ENCODE measurements around the gene DDX24.

DDX24 gene

DNA sequence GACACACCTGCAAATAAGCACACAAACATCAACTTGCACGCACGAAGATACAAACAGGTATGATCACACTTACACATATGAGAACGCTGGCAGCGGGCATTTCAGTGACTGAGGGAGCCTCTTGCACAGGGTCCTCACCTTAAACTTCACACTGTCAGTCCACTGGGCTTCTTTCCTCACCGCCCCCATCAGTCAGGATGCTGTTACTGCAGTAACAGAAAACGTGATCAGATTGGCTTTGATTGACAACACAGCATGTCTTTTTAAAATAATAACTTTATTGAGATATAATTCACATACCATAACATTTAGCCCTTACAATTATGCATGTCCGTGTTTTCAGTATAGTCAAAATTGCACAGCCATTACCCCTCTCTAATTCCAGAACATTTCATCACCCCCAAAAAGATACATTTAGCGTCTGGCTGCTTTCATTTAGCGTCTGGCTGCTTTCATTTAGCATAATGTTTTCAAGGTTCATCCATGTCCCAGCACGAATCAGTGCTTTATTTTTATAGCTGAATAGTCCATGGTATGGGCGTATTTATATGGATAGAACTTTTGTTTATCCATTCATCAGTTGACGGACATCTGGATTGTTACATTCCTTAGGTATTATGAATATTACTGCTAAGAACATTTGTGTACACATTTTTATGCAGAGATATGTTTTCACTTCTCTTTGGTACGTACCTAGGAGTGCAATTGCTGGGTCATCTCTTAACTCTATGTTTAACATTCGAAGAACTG is 75.5 kb downstream of the DDX24 start:
- no peak for DNase-seq

- DNase-seq, result no peak
These were observed 77.0 kb downstream of the DDX24 start for GRCh38 chr14:94004015-94004414.

DNA sequence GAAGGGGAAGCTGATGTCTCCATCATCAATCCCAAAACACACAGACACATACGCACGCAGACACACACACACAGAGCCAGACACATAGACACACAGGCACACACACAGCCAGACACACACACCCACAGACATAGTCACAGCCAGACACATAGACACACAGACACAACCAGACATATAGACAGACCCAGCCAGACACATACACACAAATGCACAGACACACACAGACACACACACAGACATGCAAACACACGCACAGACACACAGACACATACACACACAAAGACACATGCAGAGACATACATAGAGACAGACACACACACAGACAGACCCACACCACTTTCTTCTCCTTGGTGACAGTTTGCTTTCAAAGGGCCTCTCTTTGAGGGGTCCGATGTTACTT is 77.6 kb downstream of the DDX24 start:
- no peak for DNase-seq

DNA sequence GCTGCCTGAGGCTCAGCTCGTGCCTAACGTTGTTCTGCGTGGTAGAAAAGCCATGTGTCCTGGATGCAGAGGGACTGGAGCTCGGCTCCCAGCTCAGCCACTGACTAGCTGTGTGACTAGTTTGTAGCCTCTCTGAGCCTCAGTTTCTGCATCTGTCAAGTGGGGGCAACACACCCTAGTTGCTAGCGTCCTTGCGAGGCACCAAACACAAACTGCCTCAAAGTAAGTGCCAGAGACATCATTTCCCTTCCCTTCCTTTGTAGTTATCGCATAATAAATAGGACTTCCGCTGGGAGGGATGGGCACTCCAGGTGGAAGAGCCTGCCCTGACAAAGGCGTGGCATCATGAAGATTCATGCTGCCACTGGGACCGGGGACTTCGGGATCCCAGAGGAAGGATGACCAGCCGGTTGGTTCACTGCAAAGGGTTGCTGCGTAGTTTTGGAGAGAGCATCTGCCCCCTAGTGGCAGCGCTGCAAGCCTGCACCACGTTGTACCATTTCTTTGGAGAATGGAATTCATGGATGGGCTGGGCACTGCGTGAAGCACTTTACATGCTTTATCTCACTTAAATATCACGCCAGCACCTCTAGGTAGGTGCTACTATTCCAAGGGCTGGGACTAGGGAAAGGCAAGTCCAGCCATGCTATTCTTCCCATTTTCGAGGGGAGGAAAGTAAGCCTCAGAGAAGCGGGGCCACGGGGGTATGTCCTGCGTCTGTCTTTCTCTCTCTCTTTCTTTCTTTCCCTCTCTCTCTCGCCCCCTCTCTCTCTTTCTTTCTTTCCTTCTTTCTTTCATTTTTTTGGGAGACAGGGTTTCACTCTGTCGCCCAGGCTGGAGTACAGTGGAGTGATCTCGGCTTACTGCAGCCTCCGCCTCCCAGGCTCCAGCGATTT is 79.3 kb downstream of the DDX24 start:
- peak; percentile 14 to 60 (median 21) for DNase-seq

DNA sequence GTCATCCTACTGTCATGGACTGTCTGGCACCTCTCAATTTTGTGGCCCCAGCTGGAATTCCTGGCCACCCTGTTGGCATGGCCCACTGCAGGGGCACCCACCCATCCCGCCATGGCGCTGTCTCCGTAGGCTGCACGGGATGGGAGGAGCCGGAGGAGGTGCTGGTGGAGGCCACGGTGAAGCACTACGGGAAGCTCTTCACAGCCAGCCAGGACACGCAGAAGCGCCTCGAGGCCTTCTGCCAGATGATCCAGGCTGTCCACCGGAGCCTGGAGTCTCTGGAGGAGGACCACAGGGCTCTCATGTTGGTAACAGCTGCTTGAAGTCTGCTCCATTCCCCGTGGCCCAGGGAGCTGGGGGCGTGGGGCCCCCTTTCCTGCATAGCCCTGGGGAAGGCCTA is 80.0 kb downstream of the DDX24 start:
- no peak for DNase-seq

- DNase-seq, result no peak
These were observed 80.7 kb downstream of the DDX24 start for GRCh38 chr14:94000267-94000666.

GRCh38 chr14:93999573-93999972 is 81.4 kb downstream of the DDX24 start:
- no peak for DNase-seq

- no peak for DNase-seq
These were observed 82.1 kb downstream of the DDX24 start for GRCh38 chr14:93998871-93999403.
